Measurements from ENCODE around the gene SLC45A3.

Gene SLC45A3

GRCh38 chr1:205630241-205630640, 50.1 kb downstream of the SLC45A3 start:
- DNase-seq (ENCODE audit: low read depth) = no peak
- TF ChIP-seq CTCF (conservative IDR thresholded peaks at IDR 0.05; ENCODE audit: low read depth, low read length) = no peak
- H3K4me3 ChIP-seq (ENCODE audit: low read length) = peak overlapping the region; percentile 84

- no peak for DNase-seq (ENCODE audit: low read depth)
- TF ChIP-seq CTCF (conservative IDR thresholded peaks at IDR 0.05; ENCODE audit: low read depth, low read length) = no peak
- peak overlapping the region; percentile 84 for H3K4me3 ChIP-seq (ENCODE audit: low read length)
Observed at GRCh38 chr1:205629751-205630150, 50.6 kb downstream of the SLC45A3 start.

GRCh38 chr1:205627956-205628355, 52.4 kb downstream of the SLC45A3 start:
- H3K4me3 ChIP-seq (ENCODE audit: low read length) = no peak overlapping the region
- DNase-seq (ENCODE audit: low read depth) = no peak
- no peak for TF ChIP-seq CTCF (conservative IDR thresholded peaks at IDR 0.05; ENCODE audit: low read depth, low read length)

- TF ChIP-seq CTCF (conservative IDR thresholded peaks at IDR 0.05; ENCODE audit: low read depth, low read length) = no peak
- DNase-seq (ENCODE audit: low read depth) = no peak
- H3K4me3 ChIP-seq (ENCODE audit: low read length) = no peak overlapping the region
Observed at GRCh38 chr1:205626216-205626615, 54.1 kb downstream of the SLC45A3 start.

GRCh38 chr1:205623646-205624045, 56.7 kb downstream of the SLC45A3 start:
- no peak for TF ChIP-seq CTCF (conservative IDR thresholded peaks at IDR 0.05; ENCODE audit: low read depth, low read length)
- no peak for DNase-seq (ENCODE audit: low read depth)
- no peak overlapping the region for H3K4me3 ChIP-seq (ENCODE audit: low read length)

- no peak for TF ChIP-seq CTCF (conservative IDR thresholded peaks at IDR 0.05; ENCODE audit: low read depth, low read length)
- DNase-seq (ENCODE audit: low read depth) = no peak
Observed at GRCh38 chr1:205620269-205620668, 60.0 kb downstream of the SLC45A3 start.

GRCh38 chr1:205619376-205619775, 60.9 kb downstream of the SLC45A3 start:
- no peak overlapping the region for H3K4me3 ChIP-seq (ENCODE audit: low read length)
- TF ChIP-seq CTCF (conservative IDR thresholded peaks at IDR 0.05; ENCODE audit: low read depth, low read length) = no peak
- DNase-seq (ENCODE audit: low read depth) = no peak

More at GRCh38 chr1:205620269-205620668, 60.0 kb downstream of the SLC45A3 start:
- H3K4me3 ChIP-seq (ENCODE audit: low read length) = no peak overlapping the region
